Activated CD4-positive, alpha-beta T cell treated with anti-CD3 and anti-CD28 coated beads, Interleukin-10, Interleukin-2, amounts not matched to agents 100 ng/mL and 50 ng/mL, durations not matched to agents 16 hours and 8 hours (primary cell): ENCODE data around the gene SLC35F6.
A peak's percentile ranks its signal among the peaks of the same experiment; 100 is the strongest.

Experiments
- DNase-seq: peaks from one replicate; pipeline ENCODE4 v3.0.0-alpha.2; 2020

Gene SLC35F6

GRCh38 chr2:26764078-26764887 lies at the start of gene SLC35F6:
TSS of gene SLC35F6 (plus strand) at chr2:26764284. CDS start at chr2:26764350, 66 bp downstream.
- DNase-seq = peak; percentile 89

DNA sequence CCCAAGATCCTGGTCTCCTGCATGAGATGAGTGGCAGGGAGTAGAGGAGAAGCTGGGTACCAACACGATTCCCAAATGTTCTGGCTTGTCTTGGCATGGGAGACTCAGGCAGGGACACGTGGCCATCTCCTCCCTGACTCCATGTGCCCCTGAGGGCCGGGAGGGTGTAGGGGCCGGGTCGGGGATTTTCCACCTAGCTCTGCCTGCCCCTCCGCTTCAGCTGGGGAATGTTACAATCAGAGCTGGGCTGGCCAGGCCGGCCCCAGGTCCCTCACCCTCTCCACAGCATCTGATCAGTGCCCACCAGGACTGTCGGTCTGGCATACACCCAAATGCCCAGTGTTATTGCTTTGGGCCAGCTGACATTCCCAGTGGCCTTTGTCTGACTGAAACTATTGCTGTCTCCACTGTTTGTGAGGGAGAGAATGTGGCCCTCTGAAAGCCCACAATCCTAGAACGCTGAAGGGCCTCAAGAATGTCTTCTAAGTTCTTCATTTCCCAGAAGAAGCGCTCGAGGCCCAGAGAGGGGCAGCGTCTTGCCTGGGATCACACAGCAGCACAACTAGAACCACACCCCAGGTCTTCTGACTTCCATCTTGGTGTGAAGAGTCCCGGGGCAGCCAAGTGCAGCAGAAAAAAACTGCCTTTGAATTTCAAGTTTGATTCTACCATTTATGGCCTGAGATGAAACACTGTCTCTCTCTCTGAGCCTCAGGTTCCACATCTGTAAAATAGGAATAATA lies 48.4 kb upstream of the SLC35F6 start:
- DNase-seq = no peak

GRCh38 chr2:26716340-26716739 lies 47.7 kb upstream of the SLC35F6 start:
- no peak for DNase-seq

DNA sequence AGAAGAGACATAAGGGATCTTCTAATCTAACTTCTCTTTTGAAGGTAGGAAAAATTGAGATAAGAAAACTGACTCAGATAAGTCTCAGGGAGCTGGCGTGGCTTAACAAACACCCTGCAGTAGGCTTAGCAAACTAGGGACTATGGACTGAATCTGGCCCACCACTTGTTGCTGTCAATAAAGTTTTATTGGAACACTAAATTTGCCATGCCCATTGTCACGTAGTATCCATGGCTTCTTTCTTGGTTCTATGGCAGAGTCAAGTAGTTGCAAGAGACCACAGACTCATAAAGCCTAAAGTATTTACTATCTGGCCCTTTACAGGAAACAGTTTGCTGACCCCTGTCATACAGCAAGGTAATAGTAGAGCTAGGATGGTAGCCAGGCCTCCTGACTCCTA lies 47.3 kb upstream of the SLC35F6 start:
- no peak for DNase-seq

- no peak for DNase-seq
Observed at GRCh38 chr2:26717362-26717761, 46.7 kb upstream of the SLC35F6 start.

- DNase-seq = no peak
Observed at GRCh38 chr2:26718949-26719686, 45.0 kb upstream of the SLC35F6 start.

DNA sequence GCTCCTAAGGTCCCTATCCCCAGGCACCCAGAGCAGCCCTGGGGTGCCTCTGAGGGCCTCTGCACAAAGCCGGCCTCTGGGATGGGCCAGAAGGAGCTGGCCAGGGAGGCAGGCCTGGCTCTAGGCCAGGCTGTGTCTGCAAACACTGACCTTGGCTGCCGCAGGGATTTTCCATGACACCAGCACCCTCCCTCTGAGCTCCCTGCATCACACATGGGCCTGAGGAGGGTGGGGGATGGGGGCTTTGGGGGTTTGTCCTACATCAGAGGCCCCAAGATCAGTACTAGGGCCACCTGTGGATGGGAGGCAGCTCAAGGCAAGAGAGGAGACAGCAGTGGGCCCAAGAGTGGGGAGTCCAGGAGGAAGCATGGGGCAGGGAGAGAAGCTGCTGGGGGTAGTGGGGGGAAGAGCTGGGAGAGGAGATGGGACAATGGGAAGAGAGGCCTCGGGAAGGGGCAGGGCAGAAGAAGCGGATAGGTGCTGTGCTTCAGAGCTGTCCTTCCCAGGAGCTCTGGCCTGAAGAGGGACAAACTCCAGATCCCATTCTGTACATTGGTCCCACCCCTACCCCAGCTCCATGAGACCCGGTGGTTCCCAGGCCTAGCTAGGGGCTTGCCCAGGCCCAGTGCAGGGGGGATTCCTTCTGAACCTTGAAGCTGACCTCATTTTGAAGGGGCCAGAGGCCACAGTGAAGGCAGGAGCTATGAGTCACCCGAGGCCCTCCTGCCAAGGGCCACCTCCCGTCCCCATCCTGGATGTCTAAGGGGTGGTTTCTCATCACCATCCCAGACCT lies 43.6 kb upstream of the SLC35F6 start:
- no peak for DNase-seq

DNA sequence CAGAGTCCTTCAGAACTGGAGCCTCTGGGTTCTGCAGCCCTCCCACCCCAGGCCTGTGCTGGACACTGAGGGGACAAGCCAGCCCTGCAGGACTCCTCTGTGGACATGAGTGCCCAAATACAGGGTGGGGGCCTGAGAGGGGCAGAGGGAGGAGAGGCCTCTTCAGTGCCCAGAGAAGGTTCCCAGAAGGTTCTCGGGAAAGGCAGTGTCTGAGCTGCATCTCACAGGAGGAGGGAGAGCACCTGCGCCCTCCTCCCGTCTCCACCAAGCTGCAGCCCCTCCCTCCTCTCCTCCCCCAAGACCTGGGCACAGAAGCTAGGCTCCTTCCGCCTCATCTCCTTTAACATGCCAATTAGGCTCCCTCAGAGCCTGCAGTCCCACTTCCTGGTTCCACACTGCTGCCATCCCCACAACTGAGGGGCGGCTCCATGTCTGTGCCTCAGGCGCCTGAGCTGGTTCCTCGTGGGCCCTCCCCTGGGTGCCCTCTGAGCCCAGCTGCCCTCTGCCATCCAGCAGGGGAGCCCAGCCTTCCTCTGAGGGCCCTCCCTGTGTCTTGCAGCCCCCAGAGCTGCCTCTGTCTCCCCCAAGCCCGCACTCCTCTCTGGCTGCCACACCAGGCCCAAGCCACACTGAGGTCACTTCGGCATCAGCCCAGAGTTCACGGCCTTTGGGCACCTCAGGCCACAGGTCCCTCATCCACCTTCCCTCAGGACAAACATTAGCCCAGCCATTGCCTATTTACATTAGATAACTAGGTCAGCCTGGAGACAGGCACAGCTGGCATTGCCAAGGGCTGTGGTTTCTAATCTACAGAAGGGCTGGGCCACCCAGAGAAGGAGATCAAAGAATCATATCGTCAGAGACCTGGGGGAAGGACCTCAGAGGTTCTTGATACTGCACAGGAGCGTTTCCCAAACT lies 42.7 kb upstream of the SLC35F6 start:
- no peak for DNase-seq

DNA sequence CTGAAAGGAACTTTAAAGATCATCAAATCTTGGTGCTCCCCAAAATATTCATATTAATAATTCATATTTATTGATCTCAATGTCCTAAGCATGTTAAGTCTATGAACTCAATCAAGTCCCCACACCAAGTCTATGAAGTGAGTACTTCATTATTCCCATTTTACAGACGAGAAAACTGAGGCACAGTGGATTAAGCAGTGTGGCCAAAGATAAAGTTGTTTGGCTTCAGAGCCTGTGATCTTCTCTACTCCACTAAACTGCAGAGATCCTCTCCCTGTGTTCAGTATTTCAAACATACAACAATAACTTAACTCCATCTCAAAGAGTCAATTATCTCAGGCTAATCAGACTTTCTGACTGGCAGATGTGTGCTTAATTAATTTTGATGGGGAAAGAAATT lies 41.8 kb upstream of the SLC35F6 start:
- DNase-seq = no peak

GRCh38 chr2:26722911-26723310 lies 41.2 kb upstream of the SLC35F6 start:
- no peak for DNase-seq

DNA sequence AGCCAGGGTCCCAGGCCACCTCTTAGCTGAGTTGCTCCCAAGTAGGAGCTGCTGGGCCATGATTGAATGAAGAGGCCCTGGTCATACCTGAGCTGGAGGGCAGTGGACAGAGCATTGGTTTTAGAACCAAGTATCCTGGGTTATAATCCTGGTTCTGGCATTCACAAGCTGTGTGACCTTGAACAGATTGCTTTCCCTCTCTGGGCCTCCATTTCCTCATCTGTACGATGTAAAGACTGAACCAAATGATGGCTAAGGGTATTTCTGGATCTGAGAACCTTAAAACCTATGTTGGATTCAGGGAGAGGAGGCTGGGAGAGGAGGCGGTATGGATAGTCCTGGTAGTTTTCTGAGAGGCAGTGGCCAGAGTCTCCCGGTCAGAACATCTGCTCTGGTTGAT lies 40.6 kb upstream of the SLC35F6 start:
- DNase-seq = no peak

DNA sequence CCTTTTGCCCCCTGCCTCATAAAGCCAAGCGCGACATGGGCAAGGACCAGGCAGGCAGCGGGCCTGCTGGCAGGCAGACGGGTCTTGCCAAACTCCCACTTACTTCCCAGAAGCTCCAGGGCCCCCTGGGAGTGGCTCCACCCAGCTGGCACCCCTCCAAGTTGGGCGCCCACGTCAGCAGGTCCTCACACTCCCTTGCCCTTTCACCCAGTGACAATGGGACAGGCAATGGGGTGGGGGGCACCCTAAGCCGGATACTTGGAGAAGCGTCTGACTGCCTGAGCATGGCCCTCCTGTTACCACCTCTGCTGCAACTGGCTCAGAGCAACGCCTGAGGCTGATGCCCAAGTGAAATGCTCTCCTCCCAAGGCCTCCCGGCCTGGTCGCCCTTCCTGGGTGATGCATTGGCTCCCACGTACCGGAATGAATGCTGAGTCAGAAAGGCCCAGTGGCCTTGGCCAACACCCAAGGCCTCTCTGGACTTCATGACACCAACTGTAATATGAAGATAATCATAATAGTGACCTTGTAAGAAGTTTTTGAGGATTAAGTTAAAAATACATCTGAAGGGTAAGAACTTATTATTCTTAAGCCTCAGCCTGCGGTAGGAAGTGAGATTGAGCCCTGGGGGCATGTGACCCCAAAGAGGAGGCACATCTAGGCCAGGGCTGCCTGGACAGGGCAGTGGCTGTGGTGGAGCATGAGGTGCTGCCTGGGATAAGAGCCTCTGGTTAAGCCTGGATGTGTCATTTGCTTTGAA lies 39.9 kb upstream of the SLC35F6 start:
- DNase-seq = no peak

DNA sequence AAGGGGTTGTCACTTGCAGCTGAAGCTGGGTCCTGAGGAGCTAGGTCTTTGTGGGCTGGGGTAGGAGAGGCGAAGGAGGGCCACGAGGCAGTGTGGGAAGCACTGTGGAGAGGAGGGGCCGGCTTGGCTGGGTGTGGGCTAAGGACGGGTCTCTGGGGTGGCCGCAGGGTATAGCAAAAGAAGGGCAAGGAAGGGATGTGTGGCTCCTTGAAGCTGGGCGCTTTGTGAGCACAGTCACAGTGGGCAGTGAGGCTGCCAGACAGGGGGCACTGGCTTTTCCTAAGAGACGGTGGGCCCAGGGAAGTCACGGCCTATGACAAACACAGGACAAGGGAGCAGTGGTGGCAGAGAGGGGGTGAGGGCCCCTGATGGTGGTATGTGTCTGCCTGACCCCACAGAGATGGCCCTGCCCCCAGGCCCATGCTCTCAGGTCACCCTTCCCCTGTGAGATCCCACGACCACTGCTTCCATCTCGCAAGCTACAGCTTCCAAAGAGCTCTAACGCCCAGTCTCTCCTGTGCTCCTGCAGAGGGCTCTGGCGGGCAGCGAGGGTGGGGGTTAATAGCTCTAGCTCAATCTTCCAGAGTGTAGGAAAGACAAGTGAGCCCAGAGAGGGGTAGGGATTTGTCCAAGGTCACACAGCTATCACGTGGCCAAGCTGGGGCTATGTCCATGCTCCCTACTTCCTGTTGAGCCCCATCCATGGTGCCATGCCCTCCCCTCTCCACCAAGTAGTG lies 39.1 kb upstream of the SLC35F6 start:
- DNase-seq = no peak

- DNase-seq = no peak
Observed at GRCh38 chr2:26725521-26725820, 38.6 kb upstream of the SLC35F6 start.

GRCh38 chr2:26726228-26726627 lies 37.9 kb upstream of the SLC35F6 start:
- no peak for DNase-seq

DNA sequence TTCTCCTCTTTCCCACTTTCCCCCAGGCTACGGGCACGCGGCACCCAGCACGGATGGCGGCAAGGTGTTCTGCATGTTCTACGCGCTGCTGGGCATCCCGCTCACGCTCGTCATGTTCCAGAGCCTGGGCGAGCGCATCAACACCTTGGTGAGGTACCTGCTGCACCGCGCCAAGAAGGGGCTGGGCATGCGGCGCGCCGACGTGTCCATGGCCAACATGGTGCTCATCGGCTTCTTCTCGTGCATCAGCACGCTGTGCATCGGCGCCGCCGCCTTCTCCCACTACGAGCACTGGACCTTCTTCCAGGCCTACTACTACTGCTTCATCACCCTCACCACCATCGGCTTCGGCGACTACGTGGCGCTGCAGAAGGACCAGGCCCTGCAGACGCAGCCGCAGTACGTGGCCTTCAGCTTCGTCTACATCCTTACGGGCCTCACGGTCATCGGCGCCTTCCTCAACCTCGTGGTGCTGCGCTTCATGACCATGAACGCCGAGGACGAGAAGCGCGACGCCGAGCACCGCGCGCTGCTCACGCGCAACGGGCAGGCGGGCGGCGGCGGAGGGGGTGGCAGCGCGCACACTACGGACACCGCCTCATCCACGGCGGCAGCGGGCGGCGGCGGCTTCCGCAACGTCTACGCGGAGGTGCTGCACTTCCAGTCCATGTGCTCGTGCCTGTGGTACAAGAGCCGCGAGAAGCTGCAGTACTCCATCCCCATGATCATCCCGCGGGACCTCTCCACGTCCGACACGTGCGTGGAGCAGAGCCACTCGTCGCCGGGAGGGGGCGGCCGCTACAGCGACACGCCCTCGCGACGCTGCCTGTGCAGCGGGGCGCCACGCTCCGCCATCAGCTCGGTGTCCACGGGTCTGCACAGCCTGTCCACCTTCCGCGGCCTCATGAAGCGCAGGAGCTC lies 36.2 kb upstream of the SLC35F6 start:
- DNase-seq = peak; percentile 13

- no peak for DNase-seq
Observed at GRCh38 chr2:26729311-26729710, 34.8 kb upstream of the SLC35F6 start.

DNA sequence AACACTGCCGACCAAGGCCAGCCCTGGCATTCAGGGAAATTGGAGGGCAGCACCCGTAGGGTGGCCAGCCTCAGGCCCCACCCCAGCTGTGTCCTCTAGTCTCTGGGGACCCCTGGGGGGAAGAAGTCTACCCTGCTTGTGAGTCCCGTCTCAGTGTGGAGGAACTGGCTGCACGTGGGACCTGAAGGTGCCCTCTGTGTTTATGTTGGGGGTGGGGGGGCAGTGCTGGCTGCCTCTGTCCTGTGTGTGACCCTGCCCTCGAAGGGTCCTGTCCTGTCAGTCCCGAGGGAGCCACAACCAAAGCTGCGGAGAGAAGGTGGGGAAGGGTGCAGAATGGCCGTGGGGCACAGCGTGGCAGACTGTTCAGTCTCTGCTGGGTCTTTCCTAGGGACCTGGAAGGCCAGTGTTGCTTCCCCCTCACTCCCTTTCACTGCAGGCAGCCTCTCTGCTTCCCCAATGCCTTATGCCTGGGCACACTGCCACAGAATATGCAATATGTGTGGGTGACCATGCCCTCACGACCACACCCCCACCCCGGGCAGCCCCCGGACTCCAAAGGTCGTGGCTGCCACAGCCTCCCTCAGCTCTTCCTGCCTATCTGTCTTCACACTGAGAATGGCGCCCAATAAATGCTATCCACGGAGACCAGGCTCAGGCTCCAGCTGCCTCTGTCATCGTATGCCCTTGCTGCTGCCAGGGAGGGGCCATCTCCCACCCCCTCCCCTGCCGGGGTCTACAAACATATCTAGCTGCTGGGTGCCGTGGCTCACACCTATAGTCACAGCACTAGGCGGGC lies 33.3 kb upstream of the SLC35F6 start:
- DNase-seq = no peak
